T-helper 9 cell (primary cell): Measurements from ENCODE around the gene RFX6.
"Not testable (repeated sequence)": the region's sequence is repeated elsewhere in the genome, so short reads cannot be mapped to it uniquely, and the experiment has no call there.

Experiments
- DNase-seq: peaks from one replicate; pipeline ENCODE4 v3.0.0-alpha.2; 2020
- total RNA-seq, 2 donors: gene quantifications; one replicate each; lab custom pipeline; 2026; lab: John Stamatoyannopoulos, UW

Gene RFX6
- total RNA-seq, result 0 to 0.07 reads per million in 2 donors

- no peak for DNase-seq
These were observed at the start of gene RFX6 for GRCh38 chr6:116876635-116877611. Gene RFX6 (plus strand): TSS chr6:116877242. CDS start chr6:116877276, 34 bp downstream.

DNA sequence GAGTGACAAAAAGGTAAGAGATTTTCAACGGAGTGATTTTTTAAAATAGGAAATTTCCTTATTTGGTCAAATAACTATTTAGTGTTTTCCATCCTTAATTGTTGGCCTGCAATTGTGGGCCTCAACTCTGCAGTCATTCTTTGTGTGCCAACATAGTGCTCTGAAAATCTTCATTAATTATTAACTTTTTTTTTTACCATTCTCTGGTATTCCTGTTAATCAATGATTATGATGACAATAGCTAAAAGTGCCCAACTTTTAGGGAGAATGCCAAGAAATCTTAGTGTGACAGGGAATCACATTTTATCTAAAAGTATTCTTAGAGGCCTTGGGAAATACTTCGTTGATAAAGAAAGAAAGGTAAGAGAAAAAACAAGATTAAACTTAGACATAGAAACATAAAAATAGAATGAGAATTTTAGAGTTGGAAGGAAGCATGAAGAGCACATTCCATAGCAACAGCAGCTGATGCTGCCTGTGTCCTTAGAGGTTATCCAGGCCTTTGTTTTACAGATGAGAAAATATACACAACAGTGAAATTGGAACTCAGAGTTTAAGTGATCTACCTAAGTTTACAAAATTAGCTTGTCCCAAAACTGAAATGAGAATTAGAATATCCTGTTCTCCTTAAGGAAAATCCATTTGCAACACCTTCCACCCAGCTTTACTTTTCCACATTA lies 49.3 kb upstream of the RFX6 start:
- no peak for DNase-seq

DNA sequence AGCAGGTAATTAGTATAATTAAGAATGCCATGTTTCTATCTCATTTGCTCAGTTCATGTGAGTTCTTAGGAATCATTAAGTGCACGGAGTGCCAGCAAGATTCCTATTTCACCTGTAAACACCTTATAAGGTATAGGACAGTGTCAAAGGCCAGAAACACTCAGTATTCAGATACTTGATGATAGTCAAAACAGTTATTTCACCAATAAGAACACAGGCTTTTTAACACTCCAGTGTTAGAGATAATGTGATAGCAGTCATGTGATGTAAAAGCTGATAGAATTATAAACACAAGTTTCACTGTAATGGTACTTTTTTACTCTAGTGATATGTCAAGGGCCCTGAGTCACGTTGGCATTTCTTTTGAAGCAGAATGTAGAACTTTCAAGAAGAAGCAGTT lies 48.1 kb upstream of the RFX6 start, which contains the start of gene GPRC6A:
Gene GPRC6A, minus strand, starts transcription at position 101 of the 400 bp plus-strand sequence. Its CDS starts 70 bp downstream, at position 31.
- no peak for DNase-seq

- DNase-seq, result not testable (repeated sequence)
These were observed 42.5 kb upstream of the RFX6 start for GRCh38 chr6:116834526-116834925.

GRCh38 chr6:116836606-116837342 lies 40.3 kb upstream of the RFX6 start:
- no peak for DNase-seq

DNA sequence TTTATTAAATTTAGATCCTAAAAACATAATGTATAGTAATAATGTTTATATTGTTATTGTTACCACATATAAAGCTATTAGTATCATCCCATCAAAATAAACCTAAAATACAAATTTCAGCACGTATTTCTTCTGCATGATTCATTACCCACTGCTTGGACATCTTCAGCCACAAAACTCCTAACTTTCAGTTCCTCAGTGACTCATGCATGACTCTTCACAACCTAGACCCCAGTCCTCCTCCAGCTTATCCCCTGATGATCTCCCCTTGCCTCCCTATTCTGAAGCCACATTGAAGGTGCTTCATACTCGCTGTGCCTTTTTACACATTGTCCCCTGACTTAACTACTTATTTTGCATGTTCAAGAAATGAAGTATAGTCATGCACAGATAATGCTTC lies 37.0 kb upstream of the RFX6 start:
- DNase-seq, result no peak

DNA sequence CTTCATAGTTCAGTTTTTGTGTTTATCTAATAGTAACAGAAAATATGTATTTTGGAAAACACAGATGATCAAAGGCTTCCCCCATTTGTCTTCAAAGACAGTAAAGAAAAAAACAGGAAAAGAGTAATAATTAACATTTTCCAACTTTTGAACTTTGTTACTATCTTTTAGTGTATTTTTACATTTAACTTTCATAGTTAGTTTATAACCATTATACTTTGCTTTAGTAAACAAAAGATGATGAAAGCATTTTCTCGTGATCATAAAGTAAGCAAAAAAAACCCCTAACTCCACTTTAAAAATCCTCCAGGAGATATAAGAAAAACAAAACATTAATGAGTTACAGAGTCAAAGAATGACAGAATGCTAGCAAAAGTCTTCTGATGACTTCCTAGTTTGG lies 34.6 kb upstream of the RFX6 start:
- DNase-seq, result no peak

GRCh38 chr6:116847227-116847626 lies 29.8 kb upstream of the RFX6 start:
- no peak for DNase-seq

DNA sequence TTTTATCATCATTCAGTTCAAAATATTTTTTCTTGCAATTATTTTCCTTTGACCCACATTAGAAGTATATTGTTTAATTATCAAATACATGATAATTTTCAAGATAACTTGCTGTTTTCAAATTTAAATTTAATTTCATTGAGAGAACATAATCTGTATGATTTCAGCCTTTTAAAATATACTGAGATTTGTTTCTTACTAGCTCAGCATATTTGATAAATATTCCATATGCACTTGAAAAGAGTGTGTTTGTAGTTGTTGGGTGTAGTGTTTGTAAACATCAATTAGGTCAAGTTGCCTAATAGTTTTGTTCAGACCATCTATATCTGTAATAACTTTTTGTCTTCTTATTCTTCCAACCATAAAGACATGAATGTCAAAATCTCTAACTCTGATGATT lies 19.0 kb upstream of the RFX6 start:
- no peak for DNase-seq

DNA sequence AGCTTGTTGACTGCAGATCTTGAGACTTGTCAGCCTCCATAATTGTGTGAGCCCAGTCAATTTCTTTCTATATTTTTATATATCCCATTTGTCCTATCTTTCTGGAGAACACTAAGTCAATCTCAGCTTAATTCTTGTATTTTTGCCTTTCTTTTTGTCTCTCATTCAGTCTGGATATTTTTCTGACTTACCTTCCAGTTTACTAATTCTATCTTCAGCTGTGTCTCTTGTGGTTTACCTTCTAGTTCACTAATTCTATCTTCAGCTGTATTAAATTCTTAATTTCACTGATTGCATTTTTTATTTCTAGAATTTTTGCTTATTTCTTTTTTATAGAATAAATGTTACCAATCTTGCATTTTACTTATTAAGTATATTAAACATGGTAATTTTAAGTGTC lies 17.8 kb upstream of the RFX6 start:
- no peak for DNase-seq

DNA sequence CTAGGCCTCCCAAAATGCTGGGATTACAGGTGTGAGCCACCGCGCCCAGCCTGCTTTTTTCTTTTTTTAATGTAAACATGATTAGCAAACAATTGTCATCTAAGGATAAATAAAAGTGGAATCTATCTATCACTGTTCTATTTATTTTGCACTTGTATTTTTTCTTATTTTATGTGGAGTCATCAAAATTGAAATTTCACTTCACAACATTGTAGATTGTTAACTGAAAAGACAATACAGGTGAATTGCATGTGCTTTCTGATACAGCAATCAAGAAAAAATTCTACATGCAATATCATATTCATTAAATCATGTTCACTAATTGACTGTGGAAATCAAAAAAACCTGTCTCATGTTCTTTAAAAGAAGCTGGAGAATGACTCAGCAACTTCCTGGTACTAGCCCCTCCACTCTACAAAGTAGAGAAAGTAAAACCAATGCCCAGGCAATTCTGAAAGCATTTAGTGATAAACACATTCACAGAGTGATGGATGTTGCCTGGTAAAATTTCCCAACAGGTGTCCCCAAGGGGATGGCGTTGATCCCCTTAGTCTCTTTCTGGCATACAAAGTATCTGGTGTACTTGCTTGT lies 10.7 kb upstream of the RFX6 start:
- no peak for DNase-seq

DNA sequence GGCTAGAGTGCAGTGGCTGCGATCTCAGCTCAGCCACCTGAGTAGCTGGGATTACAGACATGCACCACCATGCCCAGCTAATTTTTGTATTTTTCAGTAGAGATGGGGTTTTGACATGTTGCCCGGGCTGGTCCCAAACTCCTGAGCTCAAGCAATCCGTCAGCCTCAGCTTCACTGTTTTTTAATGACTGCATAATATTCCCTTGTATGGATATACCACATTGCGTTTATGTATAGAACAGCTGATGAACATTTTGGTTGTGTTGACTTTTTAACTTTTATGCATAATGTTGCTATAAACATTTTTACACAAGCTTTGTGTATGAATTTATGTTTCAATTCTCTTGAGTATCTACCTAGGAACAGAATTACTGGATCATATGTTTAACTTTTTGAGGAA lies 4.3 kb upstream of the RFX6 start:
- no peak for DNase-seq

GRCh38 chr6:116876107-116876506 lies 935 bp upstream of the RFX6 start:
- DNase-seq, result no peak

DNA sequence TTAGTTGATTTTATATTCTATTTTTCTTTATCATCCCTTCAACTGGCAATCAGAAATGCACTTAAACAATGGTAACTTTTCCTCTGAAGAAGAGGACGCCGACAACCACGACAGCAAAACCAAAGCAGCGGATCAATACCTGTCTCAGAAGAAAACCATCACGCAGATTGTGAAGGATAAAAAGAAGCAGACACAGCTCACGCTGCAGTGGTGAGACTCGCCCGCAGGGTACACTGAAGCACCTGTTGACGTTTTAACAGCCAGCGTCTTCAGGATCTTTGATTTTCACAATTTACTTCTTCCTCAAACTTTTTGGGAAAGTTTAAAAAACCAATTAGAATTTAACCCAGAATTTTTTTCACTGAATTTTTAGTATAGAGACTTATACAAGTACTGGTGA lies 701 bp downstream of the RFX6 start:
- DNase-seq, result no peak

DNA sequence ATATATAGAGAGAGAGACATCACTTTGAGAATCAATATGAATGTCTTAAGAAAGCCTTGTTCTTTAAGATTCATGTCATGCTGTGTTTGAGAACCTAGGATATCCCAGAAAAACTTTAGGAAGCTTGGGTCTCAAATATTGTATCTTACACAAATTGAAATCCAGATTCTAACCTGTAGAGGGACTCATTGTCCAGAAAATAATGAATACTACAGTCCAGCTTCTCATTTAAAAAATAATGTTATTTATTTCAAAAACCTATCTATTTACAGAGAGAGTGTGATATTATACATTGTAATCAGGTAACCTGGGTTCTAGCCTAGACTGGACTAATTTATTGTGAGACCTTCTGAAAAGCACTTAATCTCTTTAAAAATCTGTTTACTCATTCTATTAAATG lies 4.2 kb downstream of the RFX6 start:
- DNase-seq, result no peak

DNA sequence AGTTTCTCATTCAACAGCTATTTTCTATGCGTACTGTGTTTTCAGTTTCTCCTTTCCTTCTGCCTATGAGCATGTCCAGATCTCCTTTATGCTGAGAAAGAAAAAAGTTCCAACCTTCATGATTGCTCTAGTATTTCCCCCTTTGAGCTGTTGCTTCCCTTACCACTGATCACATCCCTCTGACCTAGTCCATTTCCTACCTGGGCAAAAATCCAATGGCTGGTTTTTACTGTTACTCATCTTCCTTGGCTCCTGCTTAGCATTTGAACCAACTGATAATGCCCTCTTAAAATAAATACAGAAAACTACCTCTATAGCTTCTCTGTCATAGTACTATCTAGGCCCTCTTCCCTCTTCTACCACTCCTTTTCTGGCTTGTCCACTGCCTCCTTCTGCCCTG lies 6.0 kb downstream of the RFX6 start:
- no peak for DNase-seq

- no peak for DNase-seq
These were observed 7.5 kb downstream of the RFX6 start for GRCh38 chr6:116884530-116884929.

- DNase-seq, result no peak
These were observed 10.1 kb downstream of the RFX6 start for GRCh38 chr6:116887168-116887567.

- no peak for DNase-seq
These were observed 10.9 kb downstream of the RFX6 start for GRCh38 chr6:116887894-116888293.

- DNase-seq, result no peak
These were observed 11.8 kb downstream of the RFX6 start for GRCh38 chr6:116888732-116889360.

GRCh38 chr6:116894669-116895068 lies 17.6 kb downstream of the RFX6 start:
- DNase-seq, result no peak

DNA sequence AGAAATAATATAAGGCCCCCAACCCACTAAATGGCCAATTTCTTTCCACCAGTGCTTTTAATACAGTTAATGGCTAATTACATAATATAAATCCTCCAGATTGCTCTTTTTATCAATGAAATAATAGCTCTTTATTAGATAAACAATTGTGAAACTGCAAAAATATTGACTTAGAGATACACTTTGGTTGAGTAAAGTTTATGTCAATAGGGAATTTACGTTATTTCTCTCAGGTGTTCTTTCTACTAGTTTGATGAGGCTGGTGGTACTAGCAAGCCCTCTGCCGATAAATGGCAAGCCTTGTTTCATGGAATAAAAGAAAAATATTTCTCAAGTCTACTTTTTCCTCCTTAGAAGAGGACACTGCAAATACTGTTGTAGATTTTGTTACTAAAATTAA lies 18.9 kb downstream of the RFX6 start:
- DNase-seq, result no peak
